ENCODE measurements around the gene LIPC. TPM values are rescaled to one million over a fixed set of nuclear protein-coding genes. Genes with fewer than 3 reads are reported as not detected.
A peak's percentile ranks its signal among the peaks of the same experiment; 100 is the strongest.

Gene LIPC
- total RNA-seq, 1 donor from 2014 or later = 0.64 TPM

- ATAC-seq (peak; percentile 62), DNase-seq (no peak)
- Histone ChIP-seq H3K36me3 (peaks cover 19% of the 10 kb centered on the region), H3K9me3 (peaks cover 8% of the 10 kb centered on the region), H3K4me1 (no peaks in the 10 kb centered on the region), H3K27me3 (no peaks in the 10 kb centered on the region), H3K27ac (no peak overlapping the region), H3K4me3 (no peak overlapping the region)
- intact Hi-C loops (cut with DNase I) = no loop called here
- TF ChIP-seq CTCF (IDR thresholded peaks at IDR 0.05) = no peak
These were observed 180.2 kb downstream of the LIPC start for GRCh38 chr15:58611731-58612676.

DNA sequence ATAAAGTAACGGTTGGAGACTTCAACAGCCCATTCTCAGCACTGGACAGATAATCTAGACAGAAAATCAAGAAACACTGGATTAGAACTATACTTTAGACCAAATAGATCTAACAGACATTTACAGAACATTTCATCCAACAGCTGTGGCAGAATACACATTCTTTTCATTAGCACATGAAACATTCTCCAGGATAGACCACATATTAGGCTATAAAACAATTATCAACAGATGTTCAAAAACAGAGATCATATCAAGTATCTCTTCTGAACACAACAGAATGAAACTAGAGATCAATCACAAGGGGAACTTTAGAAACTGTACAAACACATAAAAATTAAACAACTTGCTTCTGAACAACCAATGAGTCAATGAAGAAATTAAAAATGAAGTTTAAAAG is 184.4 kb downstream of the LIPC start:
- Histone ChIP-seq H3K4me1 (no peaks in the 10 kb centered on the region), H3K4me3 (no peak overlapping the region), H3K27me3 (no peaks in the 10 kb centered on the region), H3K27ac (no peak overlapping the region), H3K9me3 (peaks cover 8% of the 10 kb centered on the region), H3K36me3 (no peaks in the 10 kb centered on the region)
- intact Hi-C loops (cut with DNase I) = no loop called here
- no peak for ATAC-seq
- no peak for DNase-seq
- TF ChIP-seq CTCF (IDR thresholded peaks at IDR 0.05) = no peak

All from upper lobe of right lung (tissue), 1 donor.